AG09319 (cell line): ENCODE data around the gene CTTNBP2.

Experiments used
- DNase-seq: peaks from one replicate; pipeline ENCODE4 v3.0.0-alpha.2; 2010; ENCODE audit warnings: low read depth; ENCODE audit errors: extremely low read depth
- CTCF ChIP-seq: IDR thresholded peaks from 2 replicates; pipeline ENCODE4 v1.5.1; 2011; ENCODE audit warnings: low read depth, mild to moderate bottlenecking, inconsistent platforms, low read length, moderate library complexity

CTTNBP2 gene

GRCh38 chr7:117800406-117800805 is 72.8 kb downstream of the CTTNBP2 start:
- no peak for DNase-seq

GRCh38 chr7:117796889-117797288 is 76.4 kb downstream of the CTTNBP2 start:
- TF ChIP-seq CTCF: no peak
- DNase-seq: no peak

More at GRCh38 chr7:117800406-117800805, 72.8 kb downstream of the CTTNBP2 start:
- no peak for TF ChIP-seq CTCF

- DNase-seq: no peak
- TF ChIP-seq CTCF: no peak
Measured at GRCh38 chr7:117793976-117794375, 79.3 kb downstream of the CTTNBP2 start.

GRCh38 chr7:117793521-117793920 is 79.7 kb downstream of the CTTNBP2 start:
- TF ChIP-seq CTCF: no peak
- DNase-seq: no peak

- DNase-seq: no peak
- TF ChIP-seq CTCF: no peak
Measured at GRCh38 chr7:117791877-117792780, 81.1 kb downstream of the CTTNBP2 start.

- DNase-seq: no peak
- TF ChIP-seq CTCF: no peak
Measured at GRCh38 chr7:117790731-117791130, 82.5 kb downstream of the CTTNBP2 start.

- DNase-seq: no peak
- no peak for TF ChIP-seq CTCF
Measured at GRCh38 chr7:117790251-117790650, 83.0 kb downstream of the CTTNBP2 start.
